SH-SY5Y (cell line): ENCODE measurements around the gene PDE1A.

Source experiments
- GATA2 ChIP-seq: IDR thresholded peaks from 2 replicates; pipeline ENCODE4 v1.6.1; 2011; ENCODE audit warnings: mild to moderate bottlenecking, low read depth, low read length
- GATA3 ChIP-seq: IDR thresholded peaks from 2 replicates; pipeline ENCODE4 v1.6.1; 2011; ENCODE audit warnings: low read depth, mild to moderate bottlenecking, low read length, moderate library complexity

- TF ChIP-seq GATA2 (no peak), GATA3 (no peak)
Measured at GRCh38 chr2:182447163-182447562, 20.3 kb upstream of the PDE1A start.
